Umbilical cord (tissue), 2 donors: ENCODE data around the gene C1orf35. TPM values are rescaled to one million over a fixed set of nuclear protein-coding genes. Genes with fewer than 3 reads are reported as not detected.

ENCODE experiments used
- DNase-seq: peaks from one replicate; pipeline ENCODE4 v3.0.0-alpha.2; 2015; ENCODE audit warnings: low spot score
- total RNA-seq: library from RNA; depleted of rRNA; stranded (reverse); fragments of >200 nt; gene quantifications from one replicate; pipeline ENCODE4 v1.2.3, GENCODE V29; 2014; ENCODE audit warnings: low replicate concordance; ENCODE audit not compliant: insufficient read depth

Gene C1orf35
- total RNA-seq, 1 donor from 2014 or later: 10.4 TPM

GRCh38 chr1:228109962-228110488, 6.9 kb upstream of the C1orf35 start:
- DNase-seq: peak; percentile 51

GRCh38 chr1:228109073-228109961, 6.2 kb upstream of the C1orf35 start, which contains the start of gene MRPL55:
Gene MRPL55 (minus strand): TSS chr1:228109299. CDS start chr1:228108260, 1,039 bp downstream.
- peak; percentile 99 for DNase-seq

GRCh38 chr1:228108742-228109072, 5.6 kb upstream of the C1orf35 start:
- DNase-seq: no peak

GRCh38 chr1:228108055-228108690, 5.0 kb upstream of the C1orf35 start:
- no peak for DNase-seq

GRCh38 chr1:228107636-228108035, 4.5 kb upstream of the C1orf35 start:
- no peak for DNase-seq

GRCh38 chr1:228106800-228107054, 3.6 kb upstream of the C1orf35 start:
- no peak for DNase-seq

- no peak for DNase-seq
These were observed 3.1 kb upstream of the C1orf35 start for GRCh38 chr1:228105996-228106799.

- no peak for DNase-seq
These were observed 2.3 kb upstream of the C1orf35 start for GRCh38 chr1:228105270-228105995.

- no peak for DNase-seq
These were observed 1.6 kb upstream of the C1orf35 start for GRCh38 chr1:228104526-228105269.

- DNase-seq: no peak
These were observed 933 bp downstream of the C1orf35 start for GRCh38 chr1:228101994-228102790.

GRCh38 chr1:228101614-228101993, 1.5 kb downstream of the C1orf35 start:
- DNase-seq: no peak

- no peak for DNase-seq
These were observed 2.1 kb downstream of the C1orf35 start for GRCh38 chr1:228100822-228101613.

- no peak for DNase-seq
These were observed 3.8 kb downstream of the C1orf35 start for GRCh38 chr1:228099331-228099732.

GRCh38 chr1:228098323-228098931, 4.7 kb downstream of the C1orf35 start:
- no peak for DNase-seq

GRCh38 chr1:228097333-228098081, 5.6 kb downstream of the C1orf35 start:
- DNase-seq: no peak

- no peak for DNase-seq
These were observed 6.5 kb downstream of the C1orf35 start for GRCh38 chr1:228096416-228097332.

- DNase-seq: no peak
These were observed 7.2 kb downstream of the C1orf35 start for GRCh38 chr1:228095938-228096337.
